GM23338 (cell line): Measurements from ENCODE around the gene ZNF697. TPM values are rescaled to one million over a fixed set of nuclear protein-coding genes. Genes with fewer than 3 reads are reported as not detected.

Source experiments
- ATAC-seq: fragments of 200-7000 bp; cut with Tn5 transposase; 3 replicates; pipeline ENCODE4 v1.9.1; 2020
- DNase-seq: peaks from one replicate; pipeline ENCODE4 v3.0.0-alpha.2; 2015; ENCODE audit warnings: low spot score
- H2AFZ ChIP-seq: fragments of 200-600 bp; sonication (generic); 2 replicates; pipeline ENCODE4 v1.8.0; 2016; ENCODE audit warnings: antibody characterized with exemption, mild to moderate bottlenecking, moderate library complexity
- H3F3A ChIP-seq: fragments of 200-600 bp; sonication (generic); replicated peaks from 2 replicates; pipeline ENCODE4 v1.8.0; 2017; ENCODE audit warnings: antibody characterized with exemption, mixed run types, low read depth
- H3K27ac ChIP-seq: fragments of 200-600 bp; sonication (generic); 2 replicates; pipeline ENCODE4 v1.6.1; 2016; ENCODE audit warnings: low read depth
- H3K27me3 ChIP-seq: fragments of 200-600 bp; sonication (generic); 2 replicates; pipeline ENCODE4 v1.8.0; 2016; ENCODE audit warnings: mild to moderate bottlenecking, mixed run types, moderate library complexity; ENCODE audit not compliant: insufficient read depth
- H3K36me3 ChIP-seq: fragments of 200-600 bp; sonication (generic); 2 replicates; pipeline ENCODE4 v1.8.0; 2016; ENCODE audit warnings: mild to moderate bottlenecking; ENCODE audit not compliant: insufficient read depth
- H3K4me1 ChIP-seq: fragments of 200-600 bp; sonication (generic); 2 replicates; pipeline ENCODE4 v1.8.0; 2016; ENCODE audit warnings: mild to moderate bottlenecking, moderate library complexity; ENCODE audit not compliant: insufficient read depth
- H3K4me2 ChIP-seq: fragments of 200-600 bp; sonication (generic); 2 replicates; pipeline ENCODE4 v1.7.1; 2017; ENCODE audit warnings: mixed run types
- H3K4me3 ChIP-seq: fragments of 200-600 bp; sonication (generic); 2 replicates; pipeline ENCODE4 v1.6.1; 2016; ENCODE audit warnings: mixed run types
- H3K79me2 ChIP-seq: fragments of 200-600 bp; sonication (generic); replicated peaks from 2 replicates; pipeline ENCODE4 v1.8.0; 2017; ENCODE audit warnings: mild to moderate bottlenecking; ENCODE audit not compliant: insufficient read depth
- H3K9me2 ChIP-seq: fragments of 200-600 bp; sonication (generic); 2 replicates; pipeline ENCODE4 v1.8.0; 2017; ENCODE audit not compliant: insufficient read depth
- H4K20me1 ChIP-seq: fragments of 200-600 bp; sonication (generic); replicated peaks from 2 replicates; pipeline ENCODE4 v1.8.0; 2017; ENCODE audit warnings: mild to moderate bottlenecking; ENCODE audit not compliant: insufficient read depth
- H3K27ac Mint-ChIP-seq: 2 replicates; pipeline ENCODE4 v1.8.0; 2020; ENCODE audit warnings: inconsistent platforms, mild to moderate bottlenecking, moderate library complexity, mixed read lengths
- H3K27me3 Mint-ChIP-seq: 3 replicates; pipeline ENCODE4 v1.8.0; 2022; ENCODE audit warnings: low read depth, mild to moderate bottlenecking, moderate library complexity, mixed read lengths, inconsistent platforms; ENCODE audit not compliant: insufficient read depth, poor library complexity
- H3K36me3 Mint-ChIP-seq: 3 replicates; pipeline ENCODE4 v1.8.0; 2021; ENCODE audit warnings: low read depth, mild to moderate bottlenecking, inconsistent platforms, moderate library complexity, mixed read lengths
- H3K4me1 Mint-ChIP-seq: 3 replicates; pipeline ENCODE4 v1.8.0; 2020; ENCODE audit warnings: mild to moderate bottlenecking, inconsistent platforms, mixed read lengths
- H3K4me3 Mint-ChIP-seq: 3 replicates; pipeline ENCODE4 v1.8.0; 2021; ENCODE audit warnings: moderate library complexity, mild to moderate bottlenecking, inconsistent platforms, mixed read lengths
- H3K9me3 Mint-ChIP-seq: 3 replicates; pipeline ENCODE4 v1.8.0; 2020; ENCODE audit warnings: moderate library complexity, mild to moderate bottlenecking, inconsistent platforms, mixed read lengths
- CREB1 ChIP-seq: fragments of 250-450 bp; sonication (Bioruptor Pico); IDR thresholded peaks from 2 replicates; pipeline ENCODE4 v1.5.0; 2020; ENCODE audit warnings: low read depth, mild to moderate bottlenecking, moderate library complexity
- EZH2 ChIP-seq: fragments of 200-600 bp; sonication (generic); IDR thresholded peaks from one replicate; pipeline ENCODE4 v1.8.0; 2017; ENCODE audit warnings: antibody characterized with exemption, mild to moderate bottlenecking, low read depth; ENCODE audit not compliant: unreplicated experiment
- EZH2phosphoT487 ChIP-seq: fragments of 200-600 bp; sonication (generic); IDR thresholded peaks from one replicate; pipeline ENCODE4 v1.8.1; 2018; ENCODE audit warnings: antibody characterized with exemption; ENCODE audit not compliant: unreplicated experiment
- JUNB ChIP-seq: IDR thresholded peaks from one replicate; pipeline ENCODE4 v1.6.1; 2016; ENCODE audit warnings: antibody characterized with exemption; ENCODE audit not compliant: unreplicated experiment
- POLR2AphosphoS5 ChIP-seq: IDR thresholded peaks from 2 replicates; pipeline ENCODE4 v1.6.1; 2016; ENCODE audit warnings: antibody characterized with exemption, low read depth
- REST ChIP-seq: IDR thresholded peaks from one replicate; pipeline ENCODE4 v1.6.1; 2018; ENCODE audit warnings: antibody characterized with exemption; ENCODE audit not compliant: unreplicated experiment
- STAT1 ChIP-seq: IDR thresholded peaks from one replicate; pipeline ENCODE4 v1.6.1; 2016; ENCODE audit warnings: antibody characterized with exemption; ENCODE audit not compliant: unreplicated experiment
- ZNF114 ChIP-seq: fragments of 250-450 bp; sonication (Bioruptor Pico); IDR thresholded peaks from 2 replicates; pipeline ENCODE4 v1.5.0; 2020; ENCODE audit warnings: mild to moderate bottlenecking, moderate library complexity
- ZNF331 ChIP-seq: fragments of 250-450 bp; sonication (Bioruptor Pico); IDR thresholded peaks from 2 replicates; pipeline ENCODE4 v1.5.0; 2020; ENCODE audit warnings: low read depth, mild to moderate bottlenecking, moderate library complexity
- polyA plus RNA-seq: library from polyadenylated mRNA; unstranded; fragments of >200 nt; fragmentation: Nextera tagmentation; extraction: Ambion mirVana; gene quantifications from 2 replicates; pipeline ENCODE4 v1.2.1, GENCODE V29; 2016
- total RNA-seq: library from RNA; depleted of rRNA; stranded (reverse); fragments of >200 nt; shearing (Covaris generic); gene quantifications from 2 replicates; pipeline ENCODE4 v1.2.3, GENCODE V29; 2014
- TF ChIP-seq, protein P1 (sequence below), 2 experiments: fragments of 200-600 bp in 1 of 2; sonication (generic) in 1 of 2; conservative IDR thresholded peaks; 2 replicates each; pipeline versions ENCODE4 v1.5.1 to v1.6.1; 2016 to 2017; ENCODE audit warnings: antibody characterized with exemption in 2 of 2, low read depth in 2 of 2, mild to moderate bottlenecking in 2 of 2, moderate library complexity in 1 of 2
- TF ChIP-seq, protein P2 (sequence below): IDR thresholded peaks from 2 replicates; pipeline ENCODE4 v1.6.1; 2016; ENCODE audit warnings: antibody characterized with exemption

Gene ZNF697
- total and polyA plus RNA-seq, 2 experiments from 2014 or later = 5.4 to 32.0 TPM

- TF ChIP-seq, protein P1, sequence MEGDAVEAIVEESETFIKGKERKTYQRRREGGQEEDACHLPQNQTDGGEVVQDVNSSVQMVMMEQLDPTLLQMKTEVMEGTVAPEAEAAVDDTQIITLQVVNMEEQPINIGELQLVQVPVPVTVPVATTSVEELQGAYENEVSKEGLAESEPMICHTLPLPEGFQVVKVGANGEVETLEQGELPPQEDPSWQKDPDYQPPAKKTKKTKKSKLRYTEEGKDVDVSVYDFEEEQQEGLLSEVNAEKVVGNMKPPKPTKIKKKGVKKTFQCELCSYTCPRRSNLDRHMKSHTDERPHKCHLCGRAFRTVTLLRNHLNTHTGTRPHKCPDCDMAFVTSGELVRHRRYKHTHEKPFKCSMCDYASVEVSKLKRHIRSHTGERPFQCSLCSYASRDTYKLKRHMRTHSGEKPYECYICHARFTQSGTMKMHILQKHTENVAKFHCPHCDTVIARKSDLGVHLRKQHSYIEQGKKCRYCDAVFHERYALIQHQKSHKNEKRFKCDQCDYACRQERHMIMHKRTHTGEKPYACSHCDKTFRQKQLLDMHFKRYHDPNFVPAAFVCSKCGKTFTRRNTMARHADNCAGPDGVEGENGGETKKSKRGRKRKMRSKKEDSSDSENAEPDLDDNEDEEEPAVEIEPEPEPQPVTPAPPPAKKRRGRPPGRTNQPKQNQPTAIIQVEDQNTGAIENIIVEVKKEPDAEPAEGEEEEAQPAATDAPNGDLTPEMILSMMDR (conservative IDR thresholded peaks at IDR 0.05; ENCODE audit: low read depth in 2 of 2) = no peak
- TF ChIP-seq JUNB (no peak), REST (no peak), POLR2AphosphoS5 (no peak), ZNF114 (no peak)
- TF ChIP-seq, protein P2, sequence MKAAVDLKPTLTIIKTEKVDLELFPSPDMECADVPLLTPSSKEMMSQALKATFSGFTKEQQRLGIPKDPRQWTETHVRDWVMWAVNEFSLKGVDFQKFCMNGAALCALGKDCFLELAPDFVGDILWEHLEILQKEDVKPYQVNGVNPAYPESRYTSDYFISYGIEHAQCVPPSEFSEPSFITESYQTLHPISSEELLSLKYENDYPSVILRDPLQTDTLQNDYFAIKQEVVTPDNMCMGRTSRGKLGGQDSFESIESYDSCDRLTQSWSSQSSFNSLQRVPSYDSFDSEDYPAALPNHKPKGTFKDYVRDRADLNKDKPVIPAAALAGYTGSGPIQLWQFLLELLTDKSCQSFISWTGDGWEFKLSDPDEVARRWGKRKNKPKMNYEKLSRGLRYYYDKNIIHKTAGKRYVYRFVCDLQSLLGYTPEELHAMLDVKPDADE = no peak
Measured at GRCh38 chr1:119634016-119634415, 14.1 kb downstream of the ZNF697 start (continued).

GRCh38 chr1:119633575-119633974, 14.5 kb downstream of the ZNF697 start:
- no peak overlapping the region for H3K27ac ChIP-seq
- Mint-ChIP-seq H3K27ac (no peak overlapping the region), H3K4me1 (peaks cover 28% of the 10 kb centered on the region), H3K36me3 (peaks cover 3% of the 10 kb centered on the region; the same call in 2 of the 3 replicates), H3K4me3 (no peak overlapping the region), H3K9me3 (no peaks in the 10 kb centered on the region), H3K27me3 (no peaks in the 10 kb centered on the region)
- H3F3A ChIP-seq = peaks cover 5% of the 10 kb centered on the region; the same call in 1 of the 2 replicates
- peaks cover 28% of the 10 kb centered on the region for H3K4me1 ChIP-seq
- H3K36me3 ChIP-seq = no peaks in the 10 kb centered on the region
- no peak overlapping the region for H3K4me3 ChIP-seq
- H3K4me2 ChIP-seq = no peak overlapping the region
- H2AFZ ChIP-seq = no peak overlapping the region
- H3K79me2 ChIP-seq = peaks cover 95% of the 10 kb centered on the region
- no peak for ATAC-seq
- H3K9me2 ChIP-seq = 0 out of 2 replicates have a peak, but pooled peaks cover 3% of the 10 kb centered on the region
- no peak for DNase-seq
- H3K27me3 ChIP-seq = no peaks in the 10 kb centered on the region
- peaks cover 70% of the 10 kb centered on the region for H4K20me1 ChIP-seq
- TF ChIP-seq, protein P2 = no peak
- TF ChIP-seq JUNB (no peak), ZNF331 (CRISPR knock-in tag) (no peak), CREB1 (no peak), STAT1 (no peak), EZH2phosphoT487 (no peak), EZH2 (no peak), POLR2AphosphoS5 (no peak), REST (no peak), ZNF114 (no peak)
- TF ChIP-seq, protein P1 (conservative IDR thresholded peaks at IDR 0.05; ENCODE audit: low read depth in 2 of 2) = no peak
